SK-N-SH treated with all-trans-retinoic acid at 6 μM for 48 hours (cell line): Measurements from ENCODE around the gene SBF2.

Experiments
- GLIS3 ChIP-seq: fragments of 250-450 bp; sonication (Bioruptor Pico); IDR thresholded peaks from 2 replicates; pipeline ENCODE4 v1.5.0; 2020; ENCODE audit warnings: mild to moderate bottlenecking, moderate library complexity
- ISL1 ChIP-seq: fragments of 250-450 bp; sonication (Bioruptor Pico); IDR thresholded peaks from 2 replicates; pipeline ENCODE4 v2.1.2; 2022; ENCODE audit warnings: mild to moderate bottlenecking, moderate library complexity
- OSR1 ChIP-seq: fragments of 250-450 bp; sonication (Bioruptor Pico); IDR thresholded peaks from 2 replicates; pipeline ENCODE4 v1.8.0; 2022; ENCODE audit warnings: moderate library complexity, mild to moderate bottlenecking, inconsistent platforms
- RARB ChIP-seq: fragments of 250-450 bp; sonication (Bioruptor Pico); IDR thresholded peaks from 2 replicates; pipeline ENCODE4 v1.8.0; 2021; ENCODE audit warnings: mild to moderate bottlenecking, moderate library complexity
- SNAI2 ChIP-seq: fragments of 250-450 bp; sonication (Bioruptor Pico); IDR thresholded peaks from 2 replicates; pipeline ENCODE4 v1.5.0; 2020; ENCODE audit warnings: mild to moderate bottlenecking, moderate library complexity
- TOX ChIP-seq: fragments of 250-450 bp; sonication (Bioruptor Pico); IDR thresholded peaks from 2 replicates; pipeline ENCODE4 v1.8.0; 2021; ENCODE audit warnings: mild to moderate bottlenecking, moderate library complexity, borderline replicate concordance
- ZC3H10 ChIP-seq: fragments of 250-450 bp; sonication (Bioruptor Pico); IDR thresholded peaks from 2 replicates; pipeline ENCODE4 v1.5.1; 2021; ENCODE audit warnings: mild to moderate bottlenecking, moderate library complexity
- ZFP3 ChIP-seq: fragments of 250-450 bp; sonication (Bioruptor Pico); IDR thresholded peaks from 2 replicates; pipeline ENCODE4 v1.5.0; 2020; ENCODE audit warnings: mild to moderate bottlenecking, moderate library complexity
- ZFP30 ChIP-seq: fragments of 450-650 bp; formaldehyde crosslinking; IDR thresholded peaks from 2 replicates; pipeline ENCODE4 v1.5.0; 2022; ENCODE audit warnings: mild to moderate bottlenecking, moderate library complexity
- ZNF70 ChIP-seq: fragments of 450-650 bp; formaldehyde crosslinking; IDR thresholded peaks from 2 replicates; pipeline ENCODE4 v1.5.0; 2020; ENCODE audit warnings: mild to moderate bottlenecking, moderate library complexity
- TF ChIP-seq, protein P1 (sequence below): fragments of 250-450 bp; sonication (Bioruptor Pico); IDR thresholded peaks from 2 replicates; pipeline ENCODE4 v1.8.0; 2020; ENCODE audit warnings: mild to moderate bottlenecking, moderate library complexity, borderline replicate concordance
- TF ChIP-seq, protein P2 (sequence below): fragments of 250-450 bp; sonication (Bioruptor Pico); IDR thresholded peaks from 2 replicates; pipeline ENCODE4 v1.5.1; 2020; ENCODE audit warnings: low read depth, mild to moderate bottlenecking, moderate library complexity
- TF ChIP-seq, protein P3 (sequence below): fragments of 250-450 bp; sonication (Bioruptor Pico); IDR thresholded peaks from 2 replicates; pipeline ENCODE4 v1.8.0; 2021; ENCODE audit warnings: low read depth, mild to moderate bottlenecking, moderate library complexity, borderline replicate concordance
- TF ChIP-seq, protein P4 (sequence below): fragments of 250-450 bp; sonication (Bioruptor Pico); IDR thresholded peaks from 2 replicates; pipeline ENCODE4 v1.5.1; 2021; ENCODE audit warnings: mild to moderate bottlenecking, moderate library complexity

DNA sequence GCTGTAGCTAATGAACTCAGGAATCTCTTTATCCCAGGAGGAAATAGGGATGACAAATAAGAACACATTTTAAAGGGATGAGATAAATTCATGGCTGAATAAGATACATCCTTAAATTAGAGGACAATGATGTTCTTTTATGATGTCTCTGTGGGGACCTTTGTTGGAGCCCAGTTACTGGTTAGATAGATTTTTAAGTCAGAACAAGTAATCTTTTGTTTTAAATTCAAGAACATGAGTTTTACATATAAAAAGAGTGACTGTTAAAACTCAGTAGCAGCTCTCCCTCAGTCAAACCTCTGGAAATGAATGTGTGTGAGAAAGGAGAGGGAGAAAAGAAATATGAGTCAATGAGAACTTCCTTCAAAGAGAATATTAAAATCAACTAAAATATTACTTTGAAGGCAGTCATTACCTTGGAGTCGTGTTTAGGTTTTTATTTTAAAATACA, 388.5 kb downstream of the SBF2 start:
- TF ChIP-seq, protein P1, sequence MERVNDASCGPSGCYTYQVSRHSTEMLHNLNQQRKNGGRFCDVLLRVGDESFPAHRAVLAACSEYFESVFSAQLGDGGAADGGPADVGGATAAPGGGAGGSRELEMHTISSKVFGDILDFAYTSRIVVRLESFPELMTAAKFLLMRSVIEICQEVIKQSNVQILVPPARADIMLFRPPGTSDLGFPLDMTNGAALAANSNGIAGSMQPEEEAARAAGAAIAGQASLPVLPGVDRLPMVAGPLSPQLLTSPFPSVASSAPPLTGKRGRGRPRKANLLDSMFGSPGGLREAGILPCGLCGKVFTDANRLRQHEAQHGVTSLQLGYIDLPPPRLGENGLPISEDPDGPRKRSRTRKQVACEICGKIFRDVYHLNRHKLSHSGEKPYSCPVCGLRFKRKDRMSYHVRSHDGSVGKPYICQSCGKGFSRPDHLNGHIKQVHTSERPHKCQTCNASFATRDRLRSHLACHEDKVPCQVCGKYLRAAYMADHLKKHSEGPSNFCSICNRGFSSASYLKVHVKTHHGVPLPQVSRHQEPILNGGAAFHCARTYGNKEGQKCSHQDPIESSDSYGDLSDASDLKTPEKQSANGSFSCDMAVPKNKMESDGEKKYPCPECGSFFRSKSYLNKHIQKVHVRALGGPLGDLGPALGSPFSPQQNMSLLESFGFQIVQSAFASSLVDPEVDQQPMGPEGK (CRISPR knock-in tag): no peak
- TF ChIP-seq RARB (CRISPR knock-in tag): no peak
- no peak for TF ChIP-seq GLIS3
- TF ChIP-seq, protein P2, sequence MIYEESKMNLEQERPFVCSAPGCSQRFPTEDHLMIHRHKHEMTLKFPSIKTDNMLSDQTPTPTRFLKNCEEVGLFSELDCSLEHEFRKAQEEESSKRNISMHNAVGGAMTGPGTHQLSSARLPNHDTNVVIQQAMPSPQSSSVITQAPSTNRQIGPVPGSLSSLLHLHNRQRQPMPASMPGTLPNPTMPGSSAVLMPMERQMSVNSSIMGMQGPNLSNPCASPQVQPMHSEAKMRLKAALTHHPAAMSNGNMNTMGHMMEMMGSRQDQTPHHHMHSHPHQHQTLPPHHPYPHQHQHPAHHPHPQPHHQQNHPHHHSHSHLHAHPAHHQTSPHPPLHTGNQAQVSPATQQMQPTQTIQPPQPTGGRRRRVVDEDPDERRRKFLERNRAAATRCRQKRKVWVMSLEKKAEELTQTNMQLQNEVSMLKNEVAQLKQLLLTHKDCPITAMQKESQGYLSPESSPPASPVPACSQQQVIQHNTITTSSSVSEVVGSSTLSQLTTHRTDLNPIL (CRISPR knock-in tag): no peak
- no peak for TF ChIP-seq SNAI2 (CRISPR knock-in tag)
- TF ChIP-seq TOX (CRISPR knock-in tag): no peak
- TF ChIP-seq OSR1 (CRISPR knock-in tag): no peak
- TF ChIP-seq, protein P3, sequence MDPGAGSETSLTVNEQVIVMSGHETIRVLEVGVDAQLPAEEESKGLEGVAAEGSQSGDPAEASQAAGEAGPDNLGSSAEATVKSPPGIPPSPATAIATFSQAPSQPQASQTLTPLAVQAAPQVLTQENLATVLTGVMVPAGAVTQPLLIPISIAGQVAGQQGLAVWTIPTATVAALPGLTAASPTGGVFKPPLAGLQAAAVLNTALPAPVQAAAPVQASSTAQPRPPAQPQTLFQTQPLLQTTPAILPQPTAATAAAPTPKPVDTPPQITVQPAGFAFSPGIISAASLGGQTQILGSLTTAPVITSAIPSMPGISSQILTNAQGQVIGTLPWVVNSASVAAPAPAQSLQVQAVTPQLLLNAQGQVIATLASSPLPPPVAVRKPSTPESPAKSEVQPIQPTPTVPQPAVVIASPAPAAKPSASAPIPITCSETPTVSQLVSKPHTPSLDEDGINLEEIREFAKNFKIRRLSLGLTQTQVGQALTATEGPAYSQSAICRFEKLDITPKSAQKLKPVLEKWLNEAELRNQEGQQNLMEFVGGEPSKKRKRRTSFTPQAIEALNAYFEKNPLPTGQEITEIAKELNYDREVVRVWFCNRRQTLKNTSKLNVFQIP: no peak
- TF ChIP-seq, protein P4, sequence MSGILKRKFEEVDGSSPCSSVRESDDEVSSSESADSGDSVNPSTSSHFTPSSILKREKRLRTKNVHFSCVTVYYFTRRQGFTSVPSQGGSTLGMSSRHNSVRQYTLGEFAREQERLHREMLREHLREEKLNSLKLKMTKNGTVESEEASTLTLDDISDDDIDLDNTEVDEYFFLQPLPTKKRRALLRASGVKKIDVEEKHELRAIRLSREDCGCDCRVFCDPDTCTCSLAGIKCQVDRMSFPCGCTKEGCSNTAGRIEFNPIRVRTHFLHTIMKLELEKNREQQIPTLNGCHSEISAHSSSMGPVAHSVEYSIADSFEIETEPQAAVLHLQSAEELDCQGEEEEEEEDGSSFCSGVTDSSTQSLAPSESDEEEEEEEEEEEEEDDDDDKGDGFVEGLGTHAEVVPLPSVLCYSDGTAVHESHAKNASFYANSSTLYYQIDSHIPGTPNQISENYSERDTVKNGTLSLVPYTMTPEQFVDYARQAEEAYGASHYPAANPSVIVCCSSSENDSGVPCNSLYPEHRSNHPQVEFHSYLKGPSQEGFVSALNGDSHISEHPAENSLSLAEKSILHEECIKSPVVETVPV (CRISPR knock-in tag): no peak
- no peak for TF ChIP-seq ZFP3 (CRISPR knock-in tag)
- TF ChIP-seq ISL1 (CRISPR knock-in tag): no peak
- no peak for TF ChIP-seq ZNF70 (CRISPR knock-in tag)
- TF ChIP-seq ZC3H10 (CRISPR knock-in tag): no peak
- TF ChIP-seq ZFP30 (CRISPR knock-in tag): no peak
